IPS-11a (cell line): ENCODE results near the gene DYNLT5.
A peak's percentile ranks its signal among the peaks of the same experiment; 100 is the strongest.
"Not testable (repeated sequence)": the region's sequence is repeated elsewhere in the genome, so short reads cannot be mapped to it uniquely, and the experiment has no call there.

Source experiments
- H3K4me3 ChIP-seq: one replicate; pipeline ENCODE4 v1.5.1; 2013; ENCODE audit warnings: low read depth, low read length, control low read depth

DYNLT5 gene

GRCh38 chr1:66752000-66752592, at the start of gene DYNLT5:
DYNLT5 (plus strand) TSS chr1:66752459; CDS start chr1:66754659, 2,200 bp downstream.
- peak within 1 kb of the TSS; percentile 38 for H3K4me3 ChIP-seq

GRCh38 chr1:66704177-66704875, 47.9 kb upstream of the DYNLT5 start:
- H3K4me3 ChIP-seq: no peak overlapping the region

GRCh38 chr1:66705110-66705509, 47.1 kb upstream of the DYNLT5 start:
- no peak overlapping the region for H3K4me3 ChIP-seq

GRCh38 chr1:66711420-66711819, 40.8 kb upstream of the DYNLT5 start:
- H3K4me3 ChIP-seq: no peak overlapping the region

- no peak overlapping the region for H3K4me3 ChIP-seq
Measured at GRCh38 chr1:66712839-66713238, 39.4 kb upstream of the DYNLT5 start.

GRCh38 chr1:66723985-66724384, 28.3 kb upstream of the DYNLT5 start:
- no peak overlapping the region for H3K4me3 ChIP-seq

GRCh38 chr1:66725885-66726665, 26.2 kb upstream of the DYNLT5 start:
- no peak overlapping the region for H3K4me3 ChIP-seq

- H3K4me3 ChIP-seq: no peak overlapping the region
Measured at GRCh38 chr1:66728021-66728420, 24.2 kb upstream of the DYNLT5 start.

GRCh38 chr1:66728716-66729115, 23.5 kb upstream of the DYNLT5 start:
- not testable (repeated sequence) for H3K4me3 ChIP-seq

GRCh38 chr1:66729119-66729518, 23.1 kb upstream of the DYNLT5 start:
- H3K4me3 ChIP-seq: no peak overlapping the region

GRCh38 chr1:66729523-66729922, 22.7 kb upstream of the DYNLT5 start:
- H3K4me3 ChIP-seq: no peak overlapping the region

GRCh38 chr1:66730462-66730861, 21.8 kb upstream of the DYNLT5 start:
- no peak overlapping the region for H3K4me3 ChIP-seq

GRCh38 chr1:66731170-66731865, 20.9 kb upstream of the DYNLT5 start:
- no peak overlapping the region for H3K4me3 ChIP-seq

- no peak overlapping the region for H3K4me3 ChIP-seq
Measured at GRCh38 chr1:66732407-66733166, 19.7 kb upstream of the DYNLT5 start.

GRCh38 chr1:66733348-66734017, 18.8 kb upstream of the DYNLT5 start:
- no peak overlapping the region for H3K4me3 ChIP-seq

GRCh38 chr1:66734531-66734930, 17.7 kb upstream of the DYNLT5 start:
- H3K4me3 ChIP-seq: not testable (repeated sequence)

- H3K4me3 ChIP-seq: no peak overlapping the region
Measured at GRCh38 chr1:66737836-66738235, 14.4 kb upstream of the DYNLT5 start.

- no peak overlapping the region for H3K4me3 ChIP-seq
Measured at GRCh38 chr1:66739401-66740157, 12.7 kb upstream of the DYNLT5 start.

- no peak overlapping the region for H3K4me3 ChIP-seq
Measured at GRCh38 chr1:66745451-66745850, 6.8 kb upstream of the DYNLT5 start.
